HG02763 (cell line): ENCODE results near the gene RNF217.

ENCODE experiments used
- ATAC-seq: cut with Tn5 transposase; IDR thresholded peaks from one replicate; pipeline ENCODE4 v1.9.1; 2021; ENCODE audit warnings: mild to moderate bottlenecking, moderate library complexity; ENCODE audit not compliant: unreplicated experiment

The RNF217 gene

GRCh38 chr6:125095580-125096301 lies 133.5 kb downstream of the RNF217 start:
- ATAC-seq, result no peak

GRCh38 chr6:125097186-125097585 lies 134.9 kb downstream of the RNF217 start:
- no peak for ATAC-seq

GRCh38 chr6:125098253-125098652 lies 136.0 kb downstream of the RNF217 start:
- no peak for ATAC-seq

GRCh38 chr6:125099211-125100073 lies 137.2 kb downstream of the RNF217 start:
- ATAC-seq, result peak; percentile 54

- ATAC-seq, result no peak
Observed at GRCh38 chr6:125100074-125100652, 137.9 kb downstream of the RNF217 start.

GRCh38 chr6:125101128-125101527 lies 138.9 kb downstream of the RNF217 start:
- ATAC-seq, result no peak

- no peak for ATAC-seq
Observed at GRCh38 chr6:125101631-125102030, 139.4 kb downstream of the RNF217 start.

GRCh38 chr6:125102411-125102810 lies 140.2 kb downstream of the RNF217 start:
- ATAC-seq, result no peak

GRCh38 chr6:125102891-125103290 lies 140.7 kb downstream of the RNF217 start:
- no peak for ATAC-seq

- ATAC-seq, result no peak
Observed at GRCh38 chr6:125104425-125104824, 142.2 kb downstream of the RNF217 start.

- no peak for ATAC-seq
Observed at GRCh38 chr6:125107048-125107447, 144.8 kb downstream of the RNF217 start.

- ATAC-seq, result no peak
Observed at GRCh38 chr6:125107896-125108295, 145.7 kb downstream of the RNF217 start.

GRCh38 chr6:125110056-125110455 lies 147.8 kb downstream of the RNF217 start:
- no peak for ATAC-seq

- no peak for ATAC-seq
Observed at GRCh38 chr6:125111219-125111983, 149.2 kb downstream of the RNF217 start.

GRCh38 chr6:125112934-125113333 lies 150.7 kb downstream of the RNF217 start:
- ATAC-seq, result no peak

GRCh38 chr6:125114248-125114858 lies 152.1 kb downstream of the RNF217 start:
- no peak for ATAC-seq

GRCh38 chr6:125116170-125116569 lies 153.9 kb downstream of the RNF217 start:
- no peak for ATAC-seq

GRCh38 chr6:125116710-125117109 lies 154.5 kb downstream of the RNF217 start:
- no peak for ATAC-seq

GRCh38 chr6:125117818-125118217 lies 155.6 kb downstream of the RNF217 start:
- ATAC-seq, result no peak

- ATAC-seq, result no peak
Observed at GRCh38 chr6:125120054-125120590, 157.9 kb downstream of the RNF217 start.
